IMR-90 (cell line): ENCODE data around the gene DAPK1.

Source experiments
- BHLHE40 ChIP-seq: fragments of 150-350 bp; IDR thresholded peaks from 2 replicates; pipeline ENCODE4 v1.6.1; 2016; ENCODE audit warnings: mild to moderate bottlenecking, low read depth, low read length
- FOS ChIP-seq: fragments of 150-350 bp; IDR thresholded peaks from 2 replicates; pipeline ENCODE4 v1.6.1; 2016; ENCODE audit warnings: low read depth, low read length
- MAZ ChIP-seq: IDR thresholded peaks from 2 replicates; pipeline ENCODE4 v1.6.1; 2012; ENCODE audit warnings: low read depth, mild to moderate bottlenecking, low read length, improper control_type of control experiment, moderate library complexity, borderline replicate concordance
- POLR2A ChIP-seq: IDR thresholded peaks from 2 replicates; pipeline ENCODE4 v1.6.1; 2012; ENCODE audit warnings: mild to moderate bottlenecking, low read depth, low read length
- RCOR1 ChIP-seq: IDR thresholded peaks from 2 replicates; pipeline ENCODE4 v1.6.1; 2012; ENCODE audit warnings: mild to moderate bottlenecking, low read length, improper control_type of control experiment; ENCODE audit not compliant: insufficient replicate concordance
- RFX5 ChIP-seq: IDR thresholded peaks from 2 replicates; pipeline ENCODE4 v1.8.0; 2012; ENCODE audit warnings: low read depth, mild to moderate bottlenecking, low read length, moderate library complexity
- TF ChIP-seq, protein P1 (sequence below): conservative IDR thresholded peaks from 2 replicates; pipeline ENCODE4 v1.5.1; 2012; ENCODE audit warnings: mild to moderate bottlenecking, low read depth, low read length, improper control_type of control experiment
- TF ChIP-seq, protein P2 (sequence below): fragments of 150-350 bp; IDR thresholded peaks from 2 replicates; pipeline ENCODE4 v1.6.1; 2016; ENCODE audit warnings: low read depth, mild to moderate bottlenecking, low read length, moderate library complexity, borderline replicate concordance

- TF ChIP-seq, protein P1, sequence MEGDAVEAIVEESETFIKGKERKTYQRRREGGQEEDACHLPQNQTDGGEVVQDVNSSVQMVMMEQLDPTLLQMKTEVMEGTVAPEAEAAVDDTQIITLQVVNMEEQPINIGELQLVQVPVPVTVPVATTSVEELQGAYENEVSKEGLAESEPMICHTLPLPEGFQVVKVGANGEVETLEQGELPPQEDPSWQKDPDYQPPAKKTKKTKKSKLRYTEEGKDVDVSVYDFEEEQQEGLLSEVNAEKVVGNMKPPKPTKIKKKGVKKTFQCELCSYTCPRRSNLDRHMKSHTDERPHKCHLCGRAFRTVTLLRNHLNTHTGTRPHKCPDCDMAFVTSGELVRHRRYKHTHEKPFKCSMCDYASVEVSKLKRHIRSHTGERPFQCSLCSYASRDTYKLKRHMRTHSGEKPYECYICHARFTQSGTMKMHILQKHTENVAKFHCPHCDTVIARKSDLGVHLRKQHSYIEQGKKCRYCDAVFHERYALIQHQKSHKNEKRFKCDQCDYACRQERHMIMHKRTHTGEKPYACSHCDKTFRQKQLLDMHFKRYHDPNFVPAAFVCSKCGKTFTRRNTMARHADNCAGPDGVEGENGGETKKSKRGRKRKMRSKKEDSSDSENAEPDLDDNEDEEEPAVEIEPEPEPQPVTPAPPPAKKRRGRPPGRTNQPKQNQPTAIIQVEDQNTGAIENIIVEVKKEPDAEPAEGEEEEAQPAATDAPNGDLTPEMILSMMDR: no peak
- TF ChIP-seq POLR2A: no peak
- no peak for TF ChIP-seq RFX5
- TF ChIP-seq, protein P2, sequence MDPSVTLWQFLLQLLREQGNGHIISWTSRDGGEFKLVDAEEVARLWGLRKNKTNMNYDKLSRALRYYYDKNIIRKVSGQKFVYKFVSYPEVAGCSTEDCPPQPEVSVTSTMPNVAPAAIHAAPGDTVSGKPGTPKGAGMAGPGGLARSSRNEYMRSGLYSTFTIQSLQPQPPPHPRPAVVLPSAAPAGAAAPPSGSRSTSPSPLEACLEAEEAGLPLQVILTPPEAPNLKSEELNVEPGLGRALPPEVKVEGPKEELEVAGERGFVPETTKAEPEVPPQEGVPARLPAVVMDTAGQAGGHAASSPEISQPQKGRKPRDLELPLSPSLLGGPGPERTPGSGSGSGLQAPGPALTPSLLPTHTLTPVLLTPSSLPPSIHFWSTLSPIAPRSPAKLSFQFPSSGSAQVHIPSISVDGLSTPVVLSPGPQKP: no peak
- TF ChIP-seq FOS: no peak
- no peak for TF ChIP-seq BHLHE40
- no peak for TF ChIP-seq MAZ
- TF ChIP-seq RCOR1: no peak
These were observed 38.3 kb downstream of the DAPK1 start for GRCh38 chr9:87535817-87536539.
